HG02981 (cell line): ENCODE data around the gene FAM171A2.

ENCODE experiments used
- ATAC-seq: cut with Tn5 transposase; IDR thresholded peaks from one replicate; pipeline ENCODE4 v1.9.1; 2021; ENCODE audit warnings: mild to moderate bottlenecking, moderate library complexity; ENCODE audit not compliant: unreplicated experiment

Gene FAM171A2

DNA sequence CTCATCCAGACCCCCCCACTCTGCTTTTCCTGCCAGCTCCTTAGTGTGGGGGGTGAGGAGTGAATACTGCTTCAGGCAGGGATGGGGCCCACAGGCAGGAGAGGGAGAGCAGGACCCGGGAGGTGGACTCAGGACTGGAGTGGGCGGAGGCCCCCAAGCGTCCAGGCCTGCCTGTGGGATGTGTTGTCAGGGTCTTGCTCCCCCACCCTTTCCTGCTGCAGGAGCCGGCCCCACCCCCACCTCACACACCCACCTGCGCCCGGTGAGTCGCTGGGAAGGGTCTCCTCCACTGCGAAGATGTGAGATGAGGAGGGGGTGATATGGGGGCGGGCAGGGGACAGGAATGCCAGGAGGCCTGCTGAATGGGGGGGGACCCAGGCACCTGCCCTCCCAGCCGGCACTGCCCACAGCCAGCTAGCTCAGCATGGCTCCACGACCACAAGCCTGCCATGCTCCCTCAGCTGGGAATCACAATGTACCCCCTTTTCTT lies 1.1 kb downstream of the FAM171A2 start:
- no peak for ATAC-seq

DNA sequence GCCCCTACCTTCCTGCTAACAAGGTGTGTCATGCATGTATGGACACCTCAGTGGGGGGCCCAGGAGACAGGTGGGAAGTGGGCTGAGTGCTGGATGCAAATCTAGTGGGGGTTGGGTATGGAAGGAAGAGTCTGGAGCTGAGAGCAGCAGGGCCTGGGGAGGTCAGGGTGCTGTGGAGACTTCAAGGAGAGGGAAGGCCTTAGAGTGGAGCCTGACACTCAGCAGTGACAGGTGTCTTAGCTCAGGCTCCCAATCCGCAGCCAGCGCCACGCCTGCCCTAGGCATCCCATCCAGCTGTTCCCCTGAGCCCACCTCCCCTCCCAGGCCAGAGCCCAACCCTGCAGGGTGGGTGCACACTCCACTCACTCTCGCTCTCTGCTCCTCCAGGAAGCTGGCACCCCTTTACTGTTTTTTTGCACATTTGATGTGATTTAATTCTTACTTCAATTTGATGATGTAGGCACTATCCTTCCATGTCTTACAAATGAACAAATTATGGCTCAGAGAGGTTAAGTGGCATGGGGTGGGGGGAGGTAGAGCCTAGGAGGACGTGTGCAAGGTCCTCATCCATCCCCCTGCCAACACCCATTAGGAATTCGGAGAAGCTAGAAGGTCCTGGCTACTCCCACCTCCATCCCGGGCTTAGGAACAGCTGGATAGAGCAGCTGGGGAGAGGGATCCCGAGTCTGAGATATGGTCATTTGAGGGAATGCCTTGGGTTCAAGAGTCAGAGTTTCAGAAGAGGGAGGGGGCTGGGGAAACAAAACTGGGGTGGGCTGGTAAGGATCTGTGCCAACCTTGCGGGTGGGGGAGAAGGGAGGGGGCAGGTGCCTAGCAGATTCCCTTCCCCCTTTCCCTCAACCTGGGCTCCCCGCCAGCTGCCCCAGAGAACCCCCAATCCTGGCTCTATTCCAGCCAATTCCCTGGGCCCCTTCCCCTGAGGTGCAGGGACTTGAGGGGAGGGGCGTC lies 2.1 kb downstream of the FAM171A2 start:
- ATAC-seq = no peak

DNA sequence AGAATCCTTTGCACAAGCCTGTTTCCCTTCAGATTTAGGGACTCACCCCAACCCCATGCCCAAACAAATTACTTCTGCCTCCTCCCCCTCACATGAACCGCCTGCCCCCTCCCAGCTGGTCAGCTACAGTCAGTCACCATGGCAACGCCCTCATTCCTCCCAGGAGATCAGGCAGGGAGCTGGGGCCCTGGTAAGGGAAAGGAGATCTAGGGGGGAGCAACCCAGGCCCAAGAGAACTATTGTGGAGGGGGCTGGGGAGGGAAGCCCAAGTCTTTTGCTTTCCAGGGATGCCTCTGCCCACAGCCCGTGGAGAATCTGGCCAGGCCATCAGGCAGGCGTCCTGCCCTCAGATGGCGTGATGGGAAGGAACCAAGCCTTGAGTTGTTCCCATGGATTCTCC lies 2.8 kb downstream of the FAM171A2 start:
- no peak for ATAC-seq

DNA sequence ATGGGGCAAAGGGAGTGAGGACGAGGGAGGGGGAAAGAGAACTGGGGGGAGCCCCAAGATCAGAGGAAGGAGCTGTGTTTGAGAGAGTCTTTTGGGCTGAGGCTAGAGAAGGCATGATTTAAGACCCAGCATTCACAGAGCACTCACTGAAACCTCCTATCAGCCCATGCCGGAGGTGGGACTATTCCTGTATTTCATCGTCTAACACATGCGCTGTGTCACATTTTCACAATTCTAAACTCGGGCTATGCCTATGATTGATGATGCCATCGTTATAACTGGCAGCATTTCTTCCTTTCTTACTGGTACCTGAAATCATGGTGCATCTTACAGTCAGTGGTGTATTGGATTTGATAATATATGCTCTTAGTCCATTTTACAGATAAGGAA lies 3.5 kb downstream of the FAM171A2 start:
- ATAC-seq = no peak

DNA sequence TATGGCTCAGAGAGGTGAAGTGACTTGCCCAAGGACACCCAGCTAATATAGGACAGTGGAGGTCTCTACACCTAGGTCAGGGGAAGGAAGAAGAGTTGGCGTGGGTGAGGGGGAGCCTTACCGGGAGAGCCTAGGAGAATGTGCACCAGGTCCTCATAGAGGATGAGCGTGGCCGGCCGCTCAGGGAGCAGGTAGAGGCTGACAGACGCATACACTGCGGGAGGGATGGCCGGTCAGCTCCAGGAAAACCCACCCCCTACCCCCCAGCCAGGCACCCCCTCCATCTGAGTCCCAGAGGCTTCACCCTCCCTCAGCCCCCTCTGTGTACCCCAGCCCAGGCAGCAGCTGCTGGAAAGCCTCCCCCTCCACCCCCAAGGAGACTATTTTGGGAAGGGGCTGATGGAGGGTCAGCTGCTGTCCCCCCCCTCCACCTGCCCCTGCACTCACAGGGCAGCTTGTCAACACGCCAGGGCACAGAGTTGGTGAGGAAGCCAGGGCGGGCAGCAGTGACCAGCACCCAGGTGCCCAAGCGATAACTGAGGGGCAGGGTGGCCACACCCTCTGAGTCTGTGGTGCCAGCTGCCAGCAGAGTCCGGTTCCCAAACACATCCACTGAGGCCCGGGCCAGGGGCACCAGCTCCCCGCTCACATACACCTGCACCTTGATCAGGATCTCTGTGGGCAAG lies 4.1 kb downstream of the FAM171A2 start:
- ATAC-seq = no peak

DNA sequence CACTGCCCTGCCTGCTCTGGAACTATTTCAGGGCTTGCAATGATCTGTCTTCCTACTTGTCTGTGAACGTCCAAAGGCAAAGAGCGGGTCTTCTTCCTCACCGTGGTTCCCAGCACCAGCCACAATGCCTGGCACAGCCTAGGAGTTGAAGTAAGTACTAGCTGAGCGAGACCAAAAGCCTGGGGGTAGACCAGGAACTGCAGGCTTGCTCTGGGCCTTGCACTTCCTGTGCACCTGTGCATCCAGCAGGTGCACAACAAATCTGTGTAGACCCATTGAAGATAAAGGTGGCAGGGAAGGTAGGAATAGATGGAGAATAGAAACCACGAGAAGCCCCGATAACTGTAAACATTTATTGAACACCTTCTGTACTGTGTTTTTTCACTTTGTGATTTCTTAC lies 4.6 kb downstream of the FAM171A2 start:
- no peak for ATAC-seq

DNA sequence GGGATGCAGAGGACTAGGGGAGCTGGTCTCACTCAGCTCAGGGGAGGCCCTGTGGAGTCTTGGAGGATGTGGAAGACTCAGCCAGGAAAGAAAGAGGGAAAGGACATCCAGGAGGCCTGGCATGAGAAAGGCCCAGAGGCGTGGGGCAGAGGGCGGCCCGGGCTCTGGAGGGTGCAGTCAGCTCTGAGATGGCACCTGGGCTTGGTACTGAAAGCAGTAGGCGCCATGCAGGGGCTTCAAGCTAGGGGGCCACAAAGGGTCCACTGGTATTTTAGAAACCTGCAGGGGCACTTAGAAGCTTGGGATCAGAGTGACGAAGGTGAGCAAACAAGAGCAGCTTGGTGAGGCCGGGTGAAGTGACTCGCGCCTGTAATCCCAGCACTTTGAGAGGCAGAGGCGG lies 5.6 kb downstream of the FAM171A2 start:
- no peak for ATAC-seq

DNA sequence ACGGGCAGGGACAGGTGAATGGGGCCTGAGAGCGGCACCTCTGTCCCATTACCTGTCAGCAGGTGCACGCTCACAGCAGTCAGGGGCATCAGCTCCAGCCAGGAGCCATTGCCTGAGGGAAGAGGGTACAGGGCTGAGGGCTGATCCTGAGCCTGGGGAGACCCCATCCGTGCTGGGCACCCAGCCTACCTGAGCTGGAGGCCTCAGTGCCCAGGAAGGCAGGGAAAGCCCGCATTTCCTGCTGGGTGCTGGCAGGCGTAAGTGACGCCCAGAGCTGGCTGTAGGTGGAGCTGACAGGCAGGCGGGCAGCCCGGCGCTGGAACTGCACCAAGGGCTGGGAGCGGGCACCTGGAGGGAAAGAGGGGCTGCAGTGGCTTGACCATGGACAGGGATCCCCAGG lies 7.4 kb downstream of the FAM171A2 start:
- no peak for ATAC-seq

DNA sequence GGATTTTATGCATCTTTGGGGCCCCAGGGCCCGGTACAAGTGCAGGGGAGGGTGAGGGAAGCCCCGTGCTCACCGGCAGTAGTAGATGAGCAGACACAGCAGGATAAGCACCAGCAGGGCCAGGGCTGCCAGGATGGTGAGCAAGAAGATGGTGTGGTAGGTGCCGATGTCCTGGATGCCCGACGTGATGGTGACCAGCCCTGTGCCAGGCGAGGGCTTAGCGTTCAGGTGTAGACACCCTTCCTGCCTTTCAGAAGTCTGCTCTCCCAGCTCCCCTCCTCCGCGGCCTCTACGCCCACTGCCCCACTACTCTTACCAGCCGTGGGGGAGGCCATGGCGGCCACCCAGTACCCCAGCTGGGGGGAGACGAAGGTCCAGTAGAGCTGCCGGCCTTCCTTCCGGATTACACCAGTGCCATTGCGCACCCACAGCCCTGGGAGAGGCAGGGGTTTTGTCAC lies 8.0 kb downstream of the FAM171A2 start:
- ATAC-seq = no peak

DNA sequence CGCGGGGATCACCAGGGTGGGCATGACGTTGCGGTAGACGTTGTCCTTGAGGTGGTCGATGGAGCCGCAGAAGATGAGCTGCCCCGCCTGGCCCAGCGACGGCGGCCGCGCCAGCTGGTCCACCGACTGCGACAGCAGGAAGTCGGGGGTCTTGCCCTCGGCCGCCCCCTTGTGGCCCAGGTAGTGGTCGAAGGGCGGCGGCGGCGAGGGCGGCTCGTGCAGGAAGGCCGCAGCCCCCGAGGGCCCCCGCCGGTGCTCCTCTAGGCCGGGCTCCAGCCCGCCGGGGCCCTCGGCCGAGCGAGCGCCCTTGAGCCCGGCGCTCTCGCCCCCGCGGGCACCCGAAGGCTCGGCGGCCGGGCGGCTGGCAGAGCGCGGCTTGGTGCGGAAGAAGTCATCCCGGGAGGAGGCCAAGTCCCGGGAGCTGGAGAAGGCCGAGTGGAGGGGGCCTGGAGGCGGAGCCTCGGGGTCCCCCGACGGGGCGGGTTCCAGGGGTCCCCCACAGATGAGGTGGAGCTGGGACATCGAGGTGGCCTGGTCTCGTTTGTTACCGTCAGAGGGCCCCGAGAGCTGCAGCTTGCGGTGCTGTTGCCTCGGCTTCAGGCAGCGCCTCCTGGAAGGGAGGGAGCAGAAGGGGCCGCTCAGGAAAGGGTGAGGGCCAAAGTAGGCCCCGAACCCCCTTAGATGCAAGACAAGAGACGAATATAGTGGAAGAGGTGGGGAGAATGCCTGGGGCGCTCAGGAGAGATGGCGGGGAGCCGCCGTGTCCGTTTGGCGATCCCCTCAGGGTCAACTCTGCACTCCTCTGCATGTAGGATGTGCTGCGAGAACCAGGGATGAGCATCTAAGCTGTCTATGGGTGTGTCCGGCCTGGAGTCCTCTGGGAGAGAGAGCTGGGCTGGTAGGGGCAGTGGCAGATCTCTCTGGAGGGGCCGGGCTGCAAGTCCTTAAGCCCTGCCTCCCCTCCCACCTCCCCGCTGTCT lies 8.8 kb downstream of the FAM171A2 start:
- no peak for ATAC-seq

DNA sequence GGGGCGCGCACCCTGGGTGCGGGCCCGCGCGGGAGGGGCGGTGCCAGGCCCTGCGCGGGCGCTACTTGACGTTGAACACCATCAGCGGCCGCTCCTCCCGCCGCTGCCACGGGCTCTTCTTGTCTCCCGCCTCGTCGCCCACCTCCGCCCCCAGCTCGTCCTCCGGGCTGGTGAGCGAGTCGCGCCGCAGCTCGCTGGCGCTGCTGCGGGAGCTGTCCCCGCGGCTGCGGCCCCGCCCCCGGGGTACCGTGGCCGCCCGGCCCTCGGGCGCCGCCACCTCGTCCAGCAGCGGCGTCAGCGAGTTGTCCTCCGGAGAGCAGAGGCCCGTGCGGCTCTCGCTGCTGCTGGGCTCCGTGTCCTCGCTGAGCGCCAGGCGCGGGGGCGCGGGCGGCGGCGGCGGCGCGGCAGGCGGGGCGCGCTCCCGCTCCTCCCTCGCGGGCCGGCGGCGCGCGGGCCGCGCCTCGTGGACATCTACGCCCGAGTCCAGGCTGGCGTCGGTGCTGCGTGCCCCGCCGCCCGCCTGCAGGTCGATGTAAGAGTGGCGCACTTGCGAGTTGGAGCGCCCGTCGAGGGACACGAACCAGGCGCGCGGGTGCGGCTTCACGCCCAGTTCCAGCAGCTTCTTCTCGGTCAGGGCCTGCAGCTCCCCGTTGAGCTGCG lies 9.9 kb downstream of the FAM171A2 start:
- ATAC-seq = no peak

DNA sequence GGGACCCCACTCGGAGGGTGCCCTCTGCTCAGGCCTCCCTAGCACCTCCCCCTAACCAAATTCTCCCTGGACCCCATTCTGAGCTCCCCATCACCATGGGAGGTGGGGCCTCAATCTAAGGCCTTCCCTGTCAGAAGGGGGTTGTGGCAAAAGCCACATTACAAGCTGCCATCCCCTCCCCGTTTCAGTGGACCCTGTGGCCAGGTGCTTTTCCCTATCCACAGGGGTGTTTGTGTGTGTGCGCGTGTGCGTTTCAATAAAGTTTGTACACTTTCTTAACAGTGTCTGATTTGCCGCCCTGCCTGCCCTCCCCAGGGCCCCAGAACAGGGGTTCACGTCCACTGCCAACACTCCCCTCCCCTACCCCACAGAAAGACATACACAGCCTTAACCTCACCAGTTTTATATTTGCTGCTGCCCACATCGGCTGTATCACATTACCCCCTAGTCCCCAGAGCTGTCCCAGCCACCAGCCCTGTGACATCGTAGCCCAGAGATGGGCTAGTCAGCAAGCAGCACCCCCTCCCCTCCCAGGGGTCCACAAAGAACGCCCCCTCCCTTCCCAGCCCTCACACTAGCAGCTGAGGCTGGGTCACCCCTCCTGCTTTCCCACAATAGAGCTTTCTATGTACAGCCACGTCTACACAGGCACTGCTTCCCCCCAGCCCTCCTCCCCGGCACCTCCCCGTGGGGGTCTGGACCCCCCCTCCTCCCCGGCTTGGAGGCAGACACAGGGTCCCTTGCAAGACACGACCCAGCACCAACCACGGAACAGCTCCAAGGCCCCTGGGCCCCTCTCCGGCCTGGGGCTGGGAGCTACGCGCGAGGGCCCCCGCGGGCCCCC lies 10.6 kb downstream of the FAM171A2 start:
- no peak for ATAC-seq

DNA sequence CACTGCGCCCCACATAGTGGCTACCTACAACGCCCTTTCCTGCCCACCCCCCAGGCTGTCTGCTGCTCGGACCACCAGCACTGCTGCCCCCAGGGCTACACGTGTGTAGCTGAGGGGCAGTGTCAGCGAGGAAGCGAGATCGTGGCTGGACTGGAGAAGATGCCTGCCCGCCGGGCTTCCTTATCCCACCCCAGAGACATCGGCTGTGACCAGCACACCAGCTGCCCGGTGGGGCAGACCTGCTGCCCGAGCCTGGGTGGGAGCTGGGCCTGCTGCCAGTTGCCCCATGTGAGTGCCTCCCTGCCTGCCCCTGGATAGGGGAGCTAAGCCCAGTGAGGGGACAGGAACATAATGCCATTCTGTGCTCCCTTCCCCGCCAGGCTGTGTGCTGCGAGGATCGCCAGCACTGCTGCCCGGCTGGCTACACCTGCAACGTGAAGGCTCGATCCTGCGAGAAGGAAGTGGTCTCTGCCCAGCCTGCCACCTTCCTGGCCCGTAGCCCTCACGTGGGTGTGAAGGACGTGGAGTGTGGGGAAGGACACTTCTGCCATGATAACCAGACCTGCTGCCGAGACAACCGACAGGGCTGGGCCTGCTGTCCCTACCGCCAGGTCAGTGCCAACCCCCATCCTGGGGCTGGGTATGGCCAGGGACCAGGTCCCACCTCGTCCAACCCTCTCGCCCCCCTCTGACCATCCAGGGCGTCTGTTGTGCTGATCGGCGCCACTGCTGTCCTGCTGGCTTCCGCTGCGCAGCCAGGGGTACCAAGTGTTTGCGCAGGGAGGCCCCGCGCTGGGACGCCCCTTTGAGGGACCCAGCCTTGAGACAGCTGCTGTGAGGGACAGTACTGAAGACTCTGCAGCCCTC lies 11.5 kb downstream of the FAM171A2 start:
- ATAC-seq = no peak

DNA sequence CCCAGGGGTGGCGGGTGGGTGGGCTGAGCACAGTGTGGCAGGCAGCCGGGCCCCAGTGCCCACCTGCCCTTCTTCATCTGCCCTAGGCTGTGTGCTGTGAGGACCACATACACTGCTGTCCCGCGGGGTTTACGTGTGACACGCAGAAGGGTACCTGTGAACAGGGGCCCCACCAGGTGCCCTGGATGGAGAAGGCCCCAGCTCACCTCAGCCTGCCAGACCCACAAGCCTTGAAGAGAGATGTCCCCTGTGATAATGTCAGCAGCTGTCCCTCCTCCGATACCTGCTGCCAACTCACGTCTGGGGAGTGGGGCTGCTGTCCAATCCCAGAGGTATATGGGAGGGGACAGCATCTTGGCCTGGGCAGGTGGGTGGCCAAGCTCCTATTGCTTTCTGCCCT lies 12.2 kb downstream of the FAM171A2 start:
- ATAC-seq = no peak

DNA sequence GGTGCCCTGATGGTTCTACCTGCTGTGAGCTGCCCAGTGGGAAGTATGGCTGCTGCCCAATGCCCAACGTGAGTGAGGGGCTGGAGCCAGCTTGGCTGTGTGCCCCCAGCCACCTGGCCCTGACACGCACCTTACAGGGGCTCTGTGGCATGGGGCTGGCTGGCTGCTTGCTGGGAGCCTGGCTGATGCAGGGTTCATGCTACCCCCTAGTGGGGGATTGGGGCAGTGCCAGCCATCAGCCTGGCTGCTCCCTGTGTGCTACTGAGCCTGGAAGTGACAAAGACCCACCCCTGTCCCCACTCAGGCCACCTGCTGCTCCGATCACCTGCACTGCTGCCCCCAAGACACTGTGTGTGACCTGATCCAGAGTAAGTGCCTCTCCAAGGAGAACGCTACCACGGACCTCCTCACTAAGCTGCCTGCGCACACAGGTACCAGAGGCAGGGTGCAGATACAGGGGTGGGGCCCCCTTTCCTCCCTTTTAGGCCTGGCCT lies 12.9 kb downstream of the FAM171A2 start:
- no peak for ATAC-seq

DNA sequence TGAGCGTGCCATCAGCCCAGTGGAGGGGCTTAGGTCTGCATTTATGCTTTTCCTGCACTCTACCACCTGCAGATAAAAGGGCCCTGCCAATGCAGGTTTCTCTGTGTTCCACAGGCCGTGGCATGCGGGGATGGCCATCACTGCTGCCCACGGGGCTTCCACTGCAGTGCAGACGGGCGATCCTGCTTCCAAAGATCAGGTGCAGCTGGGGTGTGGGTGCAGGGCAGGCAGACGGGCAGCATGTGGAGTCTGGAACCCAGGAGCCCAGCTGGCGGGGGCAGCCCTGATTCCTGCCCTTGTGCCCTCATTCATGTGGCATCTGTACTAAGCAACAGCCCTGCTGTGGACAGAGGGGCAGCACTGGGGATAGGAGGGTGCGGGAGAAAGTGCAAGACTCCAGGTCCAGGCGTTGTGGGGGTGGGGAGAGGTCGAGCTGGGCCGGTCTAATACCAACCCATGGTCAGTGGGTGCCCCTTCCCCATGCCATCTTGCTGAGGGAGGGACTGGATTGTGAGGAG lies 14.0 kb downstream of the FAM171A2 start:
- no peak for ATAC-seq

DNA sequence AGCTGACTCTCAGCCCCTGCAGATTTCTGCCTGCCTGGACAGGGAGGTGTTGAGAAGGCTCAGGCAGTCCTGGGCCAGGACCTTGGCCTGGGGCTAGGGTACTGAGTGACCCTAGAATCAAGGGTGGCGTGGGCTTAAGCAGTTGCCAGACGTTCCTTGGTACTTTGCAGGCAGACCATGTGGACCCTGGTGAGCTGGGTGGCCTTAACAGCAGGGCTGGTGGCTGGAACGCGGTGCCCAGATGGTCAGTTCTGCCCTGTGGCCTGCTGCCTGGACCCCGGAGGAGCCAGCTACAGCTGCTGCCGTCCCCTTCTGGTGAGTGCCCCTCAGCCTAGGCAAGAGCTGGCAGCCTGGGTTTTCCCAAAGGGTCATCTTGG lies 14.7 kb downstream of the FAM171A2 start:
- no peak for ATAC-seq
